ENCODE measurements around the gene MOCOS. TPM values are rescaled to one million over a fixed set of nuclear protein-coding genes. Genes with fewer than 3 reads are reported as not detected.

The MOCOS gene
- total and polyA plus RNA-seq, 2 of the 13 experiments (the other 11 are each of a cell fraction or from before 2014, with no cell fraction given): 7.7 to 15.4 TPM

- TF ChIP-seq ZNF709 (CRISPR knock-in tag; IDR thresholded peaks at IDR 0.05) (0 out of 2 replicates have a peak, but pooled peaks have one; percentile 34), RAD21 (CRISPR knock-in tag; IDR thresholded peaks at IDR 0.05) (peak; percentile 49; the same call in 1 of the 2 replicates), DMAP1 (CRISPR knock-in tag; IDR thresholded peaks at IDR 0.05) (peak; percentile 93), MZF1 (CRISPR knock-in tag; IDR thresholded peaks at IDR 0.05; ENCODE audit: borderline replicate concordance) (no peak), TSC22D2 (CRISPR knock-in tag; IDR thresholded peaks at IDR 0.05; ENCODE audit: borderline replicate concordance) (0 out of 2 replicates have a peak, but pooled peaks have one; percentile 61), ZNF275 (CRISPR knock-in tag; IDR thresholded peaks at IDR 0.05; ENCODE audit: borderline replicate concordance) (no peak; the same call in 1 of the 2 replicates), SOX6 (IDR thresholded peaks at IDR 0.05) (no peak), SOX6 (CRISPR knock-in tag; IDR thresholded peaks at IDR 0.05) (peak; percentile 92), ZNF335 (CRISPR knock-in tag; IDR thresholded peaks at IDR 0.05) (no peak), KDM1A (CRISPR knock-in tag; IDR thresholded peaks at IDR 0.05) (0 out of 2 replicates have a peak, but pooled peaks have one; percentile 12), RNF2 (conservative IDR thresholded peaks at IDR 0.05; ENCODE audit: low read depth) (no peak), FOXP1 (IDR thresholded peaks at IDR 0.05) (peak; percentile 76), FOXP1 (CRISPR knock-in tag; IDR thresholded peaks at IDR 0.05) (peak; percentile 90), ZNF570 (CRISPR knock-in tag; IDR thresholded peaks at IDR 0.05; ENCODE audit: borderline replicate concordance) (no peak), U2AF1 (optimal IDR thresholded peaks at IDR 0.05; ENCODE audit: low read depth, low read length) (no peak), FOSL2 (CRISPR knock-in tag; IDR thresholded peaks at IDR 0.05) (peak; percentile 82), TFDP2 (CRISPR knock-in tag; IDR thresholded peaks at IDR 0.05) (peak; percentile 80), HIC2 (CRISPR knock-in tag; IDR thresholded peaks at IDR 0.05; ENCODE audit: low read depth) (peak; percentile 59; the same call in 1 of the 2 replicates), ETV5 (CRISPR knock-in tag; IDR thresholded peaks at IDR 0.05; ENCODE audit: borderline replicate concordance) (no peak; the same call in 1 of the 2 replicates), BCL6 (CRISPR knock-in tag; IDR thresholded peaks at IDR 0.05) (peak; percentile 43; the same call in 1 of the 2 replicates), HHEX (CRISPR knock-in tag; IDR thresholded peaks at IDR 0.05) (peak; percentile 34; the same call in 1 of the 2 replicates), HNRNPK (IDR thresholded peaks at IDR 0.05; ENCODE audit: low read depth, low read length, poor library complexity, severe bottlenecking) (no peak), ARID4A (CRISPR knock-in tag; IDR thresholded peaks at IDR 0.05; ENCODE audit: borderline replicate concordance) (peak; percentile 80; the same call in 1 of the 2 replicates), NFE2 (CRISPR knock-in tag; IDR thresholded peaks at IDR 0.05) (no peak)
Observed at GRCh38 chr18:36176177-36176584, 11.1 kb upstream of the MOCOS start (continued).
